ENCODE results near the gene SCRG1.

GRCh38 chr4:173382349-173382748 is 16.6 kb downstream of the SCRG1 start:
- TF ChIP-seq POLR2AphosphoS5 (IDR thresholded peaks at IDR 0.05; ENCODE audit: insufficient read depth, low read depth, low read length) (no peak), EZH2 (IDR thresholded peaks at IDR 0.05; ENCODE audit: borderline replicate concordance, low read depth, low read length, severe bottlenecking) (no peak), CTCF (IDR thresholded peaks at IDR 0.05; ENCODE audit: extremely low read depth in 1 of 2, insufficient read depth in 1 of 2, low read depth in 1 of 2, low read length in 2 of 2) (no peak), POLR2A (IDR thresholded peaks at IDR 0.05; ENCODE audit: low read depth, low read length) (no peak), MYC (IDR thresholded peaks at IDR 0.05; ENCODE audit: low read depth, low read length) (no peak)

Measured in endothelial cell of umbilical vein (primary cell).